Chondrocyte (in vitro differentiated cells): ENCODE results near the gene PTPRK. TPM values are rescaled to one million over a fixed set of nuclear protein-coding genes. Genes with fewer than 3 reads are reported as not detected.

Experiments
- DNase-seq: peaks from one replicate; pipeline ENCODE4 v3.0.0; 2021; ENCODE audit warnings: mixed read lengths, low spot score
- H3K27ac Mint-ChIP-seq: one replicate; pipeline ENCODE4 v1.8.0; 2021; ENCODE audit warnings: mild to moderate bottlenecking, moderate library complexity, mixed read lengths; ENCODE audit not compliant: unreplicated experiment
- H3K27me3 Mint-ChIP-seq: 2 replicates; pipeline ENCODE4 v1.8.0; 2021; ENCODE audit warnings: low read depth, mixed read lengths
- H3K36me3 Mint-ChIP-seq: 2 replicates; pipeline ENCODE4 v1.8.0; 2021; ENCODE audit warnings: low read depth, mixed read lengths
- H3K4me1 Mint-ChIP-seq: 2 replicates; pipeline ENCODE4 v1.8.0; 2021; ENCODE audit warnings: low read depth, mild to moderate bottlenecking, mixed read lengths
- H3K4me3 Mint-ChIP-seq: one replicate; pipeline ENCODE4 v1.8.0; 2021; ENCODE audit warnings: mild to moderate bottlenecking, moderate library complexity, mixed read lengths; ENCODE audit not compliant: unreplicated experiment
- H3K9me3 Mint-ChIP-seq: 2 replicates; pipeline ENCODE4 v1.8.0; 2021; ENCODE audit warnings: low read depth, mixed read lengths
- total RNA-seq: library from RNA; stranded (reverse); gene quantifications from 3 replicates; pipeline ENCODE4 v1.2.1, GENCODE V29; 2021
- TF ChIP-seq, protein P1 (sequence below): fragments of 200-600 bp; sonication (generic); IDR thresholded peaks from 2 replicates; pipeline ENCODE4 v1.5.0; 2021; ENCODE audit warnings: antibody characterized with exemption, mild to moderate bottlenecking, moderate library complexity

Gene PTPRK
- total RNA-seq, 1 donor from 2014 or later: 63.3 TPM

DNA sequence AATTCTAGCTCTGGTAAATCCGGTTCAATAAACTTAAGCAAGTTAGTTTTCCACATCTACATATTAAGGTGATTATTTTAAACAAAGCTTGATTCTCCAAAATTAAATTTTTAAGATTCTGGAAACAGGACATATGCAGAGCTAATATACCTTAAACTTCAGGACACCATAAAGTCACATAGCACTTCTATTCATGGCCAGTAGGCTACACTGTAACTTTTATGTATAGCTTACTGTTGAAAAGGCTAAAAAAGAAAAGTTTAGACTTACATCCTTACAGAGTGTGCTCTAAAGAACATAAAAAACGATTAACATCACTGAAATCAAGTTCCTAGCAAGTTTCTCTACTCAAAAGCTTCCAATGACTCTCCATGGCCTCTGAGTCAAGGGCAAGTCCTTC, 224.7 kb downstream of the PTPRK start:
- Mint-ChIP-seq H3K27me3 (no peaks in the 10 kb centered on the region), H3K4me1 (peaks cover under 1% of the 10 kb centered on the region), H3K9me3 (peaks cover 13% of the 10 kb centered on the region), H3K4me3 (no peak overlapping the region), H3K27ac (no peak overlapping the region), H3K36me3 (no peaks in the 10 kb centered on the region)
- no peak for DNase-seq
- TF ChIP-seq, protein P1, sequence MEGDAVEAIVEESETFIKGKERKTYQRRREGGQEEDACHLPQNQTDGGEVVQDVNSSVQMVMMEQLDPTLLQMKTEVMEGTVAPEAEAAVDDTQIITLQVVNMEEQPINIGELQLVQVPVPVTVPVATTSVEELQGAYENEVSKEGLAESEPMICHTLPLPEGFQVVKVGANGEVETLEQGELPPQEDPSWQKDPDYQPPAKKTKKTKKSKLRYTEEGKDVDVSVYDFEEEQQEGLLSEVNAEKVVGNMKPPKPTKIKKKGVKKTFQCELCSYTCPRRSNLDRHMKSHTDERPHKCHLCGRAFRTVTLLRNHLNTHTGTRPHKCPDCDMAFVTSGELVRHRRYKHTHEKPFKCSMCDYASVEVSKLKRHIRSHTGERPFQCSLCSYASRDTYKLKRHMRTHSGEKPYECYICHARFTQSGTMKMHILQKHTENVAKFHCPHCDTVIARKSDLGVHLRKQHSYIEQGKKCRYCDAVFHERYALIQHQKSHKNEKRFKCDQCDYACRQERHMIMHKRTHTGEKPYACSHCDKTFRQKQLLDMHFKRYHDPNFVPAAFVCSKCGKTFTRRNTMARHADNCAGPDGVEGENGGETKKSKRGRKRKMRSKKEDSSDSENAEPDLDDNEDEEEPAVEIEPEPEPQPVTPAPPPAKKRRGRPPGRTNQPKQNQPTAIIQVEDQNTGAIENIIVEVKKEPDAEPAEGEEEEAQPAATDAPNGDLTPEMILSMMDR: peak; percentile 56

DNA sequence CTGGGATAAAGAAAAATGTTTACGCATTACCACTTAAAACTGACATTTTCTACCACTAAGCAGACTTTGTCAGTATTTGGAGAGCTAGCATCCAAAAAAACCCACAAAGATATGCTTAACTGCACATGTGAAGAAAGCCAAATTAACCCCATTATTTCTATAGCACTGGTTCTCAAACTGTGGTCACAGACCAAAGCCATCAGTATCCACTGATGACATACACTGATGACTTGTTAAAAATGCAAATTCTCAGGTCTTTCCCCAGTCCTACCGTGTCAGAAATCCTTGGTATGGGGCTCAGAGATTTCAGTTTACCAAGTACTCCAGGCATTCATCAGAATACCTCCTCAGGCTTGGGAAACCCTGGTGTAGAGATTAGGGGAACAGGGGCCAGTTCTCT, 230.2 kb downstream of the PTPRK start:
- H3K4me3 Mint-ChIP-seq: no peak overlapping the region
- no peak overlapping the region for H3K27ac Mint-ChIP-seq
- H3K4me1 Mint-ChIP-seq: no peaks in the 10 kb centered on the region
- TF ChIP-seq, protein P1: no peak
- no peak for DNase-seq
- peaks cover 1% of the 10 kb centered on the region for H3K36me3 Mint-ChIP-seq
- peaks cover 4% of the 10 kb centered on the region for H3K9me3 Mint-ChIP-seq
- H3K27me3 Mint-ChIP-seq: no peaks in the 10 kb centered on the region

DNA sequence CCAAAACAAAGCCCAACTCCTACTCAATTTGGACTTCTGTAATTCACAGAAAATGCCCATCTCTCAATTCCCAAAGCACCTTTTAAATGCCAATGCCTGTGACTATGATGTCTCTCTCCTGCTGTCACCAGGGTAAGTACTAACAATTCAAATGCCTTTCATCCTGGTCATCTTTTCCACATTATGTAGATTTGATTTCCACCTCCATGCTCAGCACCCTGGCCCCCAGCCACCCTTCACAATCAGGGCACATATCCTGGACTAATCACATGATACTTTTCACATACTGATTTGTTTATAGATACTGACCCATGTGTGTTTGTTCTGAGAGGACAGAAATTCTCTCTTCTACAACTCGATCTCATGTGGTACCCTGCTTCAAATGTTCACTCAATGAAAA, 236.3 kb downstream of the PTPRK start:
- no peak for DNase-seq
- no peak overlapping the region for H3K27ac Mint-ChIP-seq
- no peaks in the 10 kb centered on the region for H3K27me3 Mint-ChIP-seq

DNA sequence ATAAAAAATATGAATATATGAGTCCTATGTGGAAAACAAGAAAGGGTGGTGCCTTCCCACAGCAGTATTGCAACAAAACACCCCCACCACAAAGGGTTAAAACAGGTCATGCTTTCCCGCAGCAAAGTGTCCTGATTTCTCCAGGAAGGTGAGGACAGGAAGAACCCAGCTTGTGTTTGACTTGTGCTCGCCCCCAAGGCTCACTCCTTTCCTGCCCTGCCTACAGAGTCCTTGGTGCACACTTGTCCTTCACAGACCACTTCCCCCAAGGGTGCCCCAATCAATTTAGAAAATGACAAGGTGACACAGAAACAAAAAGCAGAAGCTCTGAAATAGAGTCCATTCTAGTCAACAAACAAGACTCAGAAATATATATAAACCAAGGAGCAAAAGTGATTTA, 237.4 kb downstream of the PTPRK start:
- peaks cover 4% of the 10 kb centered on the region for H3K9me3 Mint-ChIP-seq
- H3K4me3 Mint-ChIP-seq: no peak overlapping the region
- H3K4me1 Mint-ChIP-seq: peaks cover 8% of the 10 kb centered on the region
- TF ChIP-seq, protein P1: no peak
- H3K27ac Mint-ChIP-seq: no peak overlapping the region
- no peaks in the 10 kb centered on the region for H3K27me3 Mint-ChIP-seq
- no peak for DNase-seq
- H3K36me3 Mint-ChIP-seq: no peaks in the 10 kb centered on the region

More for the DNA sequence above, 236.3 kb downstream of the PTPRK start:
- Mint-ChIP-seq H3K9me3 (peaks cover 4% of the 10 kb centered on the region), H3K4me1 (peaks cover 8% of the 10 kb centered on the region), H3K4me3 (no peak overlapping the region), H3K36me3 (peaks cover 1% of the 10 kb centered on the region)
- TF ChIP-seq, protein P1: no peak

DNA sequence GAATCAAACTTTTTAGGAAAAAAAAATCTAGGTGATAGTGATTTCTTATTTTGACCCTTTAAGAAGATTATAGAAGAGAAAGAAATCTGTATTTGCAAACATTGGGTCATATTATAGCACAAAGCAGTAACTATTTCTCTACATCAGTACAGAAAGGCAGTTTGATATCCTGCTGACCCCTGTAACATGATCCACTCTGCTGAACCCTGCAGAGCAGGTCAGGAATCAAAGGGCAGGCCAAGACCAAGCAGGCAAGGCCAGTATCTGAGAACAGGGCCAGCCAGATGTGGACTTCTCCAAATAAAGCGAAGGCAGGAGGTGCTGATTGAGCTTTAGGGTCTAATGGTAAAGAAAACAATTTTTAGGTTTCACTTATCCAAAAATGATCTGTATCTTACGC, 239.4 kb downstream of the PTPRK start:
- peaks cover 20% of the 10 kb centered on the region for H3K4me1 Mint-ChIP-seq
- H3K36me3 Mint-ChIP-seq: no peaks in the 10 kb centered on the region
- no peaks in the 10 kb centered on the region for H3K27me3 Mint-ChIP-seq
- no peak for DNase-seq
- no peak overlapping the region for H3K27ac Mint-ChIP-seq
- H3K9me3 Mint-ChIP-seq: peaks cover 3% of the 10 kb centered on the region
- TF ChIP-seq, protein P1: no peak
- H3K4me3 Mint-ChIP-seq: no peak overlapping the region
